Limb (tissue), 2 donors: Measurements from ENCODE around the gene TEX22.

Experiments used
- DNase-seq, 2 donors: peaks; one replicate each; pipeline ENCODE4 v3.0.0-alpha.2; 2016; ENCODE audit errors: extremely low spot score in 2 of 2

Gene TEX22

DNA sequence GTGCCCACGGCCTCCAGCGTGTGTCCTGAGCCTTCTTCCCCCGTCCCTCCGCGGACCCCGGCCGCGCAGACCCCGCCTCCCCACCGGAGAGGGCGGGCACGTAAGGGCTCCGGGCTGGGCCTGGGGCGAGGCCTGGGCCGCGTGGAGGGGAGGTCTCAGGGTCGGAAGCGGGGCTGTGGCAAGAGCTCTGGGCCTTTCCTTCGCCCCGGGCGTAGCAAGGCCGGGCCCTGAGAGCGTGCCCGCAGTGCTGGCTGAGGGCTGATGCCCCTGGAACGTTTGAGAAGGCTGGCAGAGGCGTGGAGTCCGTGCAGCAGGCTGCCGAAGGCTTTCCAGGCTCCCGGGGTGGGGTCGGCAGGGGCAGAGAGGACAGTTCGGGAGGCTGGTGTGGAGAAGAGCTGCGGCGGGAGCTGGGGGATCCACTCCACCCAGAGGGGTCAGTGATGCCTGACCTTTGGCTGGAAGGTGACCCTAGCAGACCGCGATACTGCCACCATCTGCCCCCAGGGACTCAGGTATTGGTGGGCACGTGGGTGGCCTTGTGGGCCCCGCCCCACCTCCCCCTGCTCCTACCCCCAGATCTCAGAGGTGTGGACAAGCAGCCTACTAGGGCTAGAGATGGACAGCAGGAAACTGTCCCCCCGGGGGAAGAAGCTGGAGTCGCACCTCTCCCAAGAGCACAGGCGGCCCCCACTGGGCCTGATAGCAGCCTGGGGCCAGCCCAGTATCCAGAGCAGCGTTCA, 558 bp downstream of the TEX22 start:
- DNase-seq = peak in 1 of 2 donors; percentile 43

DNA sequence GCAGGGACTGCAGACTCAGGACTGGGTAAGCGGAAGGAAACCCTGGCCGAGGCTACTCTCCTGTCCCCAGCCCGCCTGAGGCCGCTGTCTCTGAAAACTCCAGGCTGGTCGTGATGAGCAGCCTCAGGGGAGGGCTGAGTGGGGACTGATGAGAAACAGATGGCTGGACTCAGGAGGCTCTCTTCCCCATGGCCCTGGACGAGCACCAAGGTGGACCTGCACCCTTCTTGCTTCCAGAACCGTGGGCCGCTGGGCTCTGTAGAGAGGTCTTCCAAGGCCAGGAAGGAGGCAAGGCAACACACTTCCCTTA, 1.1 kb downstream of the TEX22 start:
- no peak for DNase-seq

DNA sequence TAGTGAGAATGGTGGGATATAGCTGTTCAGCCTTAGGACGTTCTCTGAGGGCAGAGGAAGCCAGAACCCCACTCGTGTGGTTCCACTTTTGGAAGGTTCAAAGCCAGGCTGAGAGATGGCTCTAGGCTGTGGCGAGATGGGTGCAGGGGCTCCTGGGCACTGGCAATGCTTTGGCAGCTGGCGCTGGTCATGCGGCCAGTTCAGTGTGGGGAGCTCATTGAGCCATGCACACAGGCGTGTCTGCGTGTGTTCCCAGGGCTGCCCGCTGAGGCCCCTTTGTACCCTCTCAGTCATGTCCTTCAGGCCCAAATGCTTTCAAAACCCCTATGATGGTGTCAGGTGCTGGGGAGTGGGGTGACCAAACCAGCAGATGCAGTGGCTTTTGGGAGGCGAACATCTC, 1.7 kb downstream of the TEX22 start:
- no peak for DNase-seq

DNA sequence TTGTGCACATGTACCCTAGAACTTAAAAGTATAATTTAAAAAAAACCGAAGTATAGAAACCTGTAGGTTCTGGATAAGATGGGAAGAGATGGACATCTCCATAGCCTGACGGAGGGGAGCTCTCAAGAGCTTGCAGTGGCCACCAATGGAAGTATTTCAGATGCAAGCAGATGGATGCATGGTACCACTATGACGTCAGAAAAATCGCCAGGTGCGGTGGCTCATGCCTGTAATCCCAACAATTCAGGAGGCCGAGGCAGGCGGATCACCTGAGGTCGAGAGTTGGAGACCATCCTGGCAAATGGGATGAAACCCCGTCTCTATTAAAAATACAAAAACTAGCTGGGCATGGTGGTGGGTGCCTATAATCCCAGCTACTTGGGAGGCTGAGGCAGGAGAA, 3.4 kb downstream of the TEX22 start:
- no peak for DNase-seq

DNA sequence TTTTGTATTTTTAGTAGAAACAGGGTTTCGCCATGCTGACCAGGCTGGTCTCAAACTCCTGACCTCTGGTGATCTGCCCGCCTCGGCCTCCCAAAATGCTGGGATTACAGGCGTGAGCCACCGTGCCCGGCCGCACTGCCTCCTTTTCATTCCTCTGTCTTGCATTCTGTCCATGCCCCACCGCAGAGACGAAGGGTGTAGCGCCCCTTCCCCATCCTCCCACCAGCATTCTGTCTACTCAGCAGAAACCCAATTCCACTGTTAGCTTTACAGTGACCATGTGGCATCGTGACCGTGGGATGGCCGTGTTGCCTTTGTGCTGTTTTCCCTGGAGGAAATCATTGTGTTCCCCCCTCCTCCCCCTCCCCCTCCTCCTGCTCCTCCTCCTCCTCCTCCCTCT, 10.3 kb downstream of the TEX22 start:
- no peak for DNase-seq

DNA sequence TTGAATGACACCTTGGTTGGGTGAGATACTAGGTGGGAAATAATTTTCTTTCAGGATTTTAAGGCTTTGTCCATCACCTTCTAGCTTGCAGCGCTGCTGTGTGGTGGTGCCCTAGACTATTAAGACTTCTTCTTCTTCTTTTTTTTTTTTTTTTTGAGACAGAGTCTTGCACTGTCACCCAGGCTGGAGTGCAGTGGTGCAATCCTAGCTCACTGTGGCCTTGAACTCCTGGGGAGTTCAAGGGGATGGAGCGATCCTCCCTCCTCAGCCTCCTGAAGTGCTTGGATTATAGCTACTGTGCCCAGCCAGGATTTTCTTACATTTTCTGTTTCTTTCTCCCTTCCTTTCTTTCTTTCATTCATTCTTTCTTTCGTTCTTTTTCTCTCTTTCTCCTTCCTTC, 11.0 kb downstream of the TEX22 start:
- no peak for DNase-seq

DNA sequence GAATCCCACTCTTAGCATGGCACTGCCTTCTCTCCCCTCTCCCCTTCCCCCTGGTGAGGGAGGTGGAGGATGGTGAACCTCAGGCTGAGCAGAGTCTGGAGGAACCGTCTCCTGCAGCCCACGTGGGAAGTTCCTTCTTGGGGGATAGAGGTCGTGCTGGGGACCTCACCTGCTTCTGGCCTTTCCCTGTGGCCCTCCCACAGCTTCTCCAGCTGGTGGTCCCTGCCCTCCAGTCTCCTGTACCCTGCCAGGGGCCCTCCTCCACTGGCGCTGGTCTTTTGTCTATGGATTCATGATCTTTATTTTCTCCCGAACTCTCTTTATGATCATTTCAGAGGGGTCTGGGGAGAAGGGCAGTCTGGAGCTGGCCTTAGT, 12.3 kb downstream of the TEX22 start:
- DNase-seq = no peak

DNA sequence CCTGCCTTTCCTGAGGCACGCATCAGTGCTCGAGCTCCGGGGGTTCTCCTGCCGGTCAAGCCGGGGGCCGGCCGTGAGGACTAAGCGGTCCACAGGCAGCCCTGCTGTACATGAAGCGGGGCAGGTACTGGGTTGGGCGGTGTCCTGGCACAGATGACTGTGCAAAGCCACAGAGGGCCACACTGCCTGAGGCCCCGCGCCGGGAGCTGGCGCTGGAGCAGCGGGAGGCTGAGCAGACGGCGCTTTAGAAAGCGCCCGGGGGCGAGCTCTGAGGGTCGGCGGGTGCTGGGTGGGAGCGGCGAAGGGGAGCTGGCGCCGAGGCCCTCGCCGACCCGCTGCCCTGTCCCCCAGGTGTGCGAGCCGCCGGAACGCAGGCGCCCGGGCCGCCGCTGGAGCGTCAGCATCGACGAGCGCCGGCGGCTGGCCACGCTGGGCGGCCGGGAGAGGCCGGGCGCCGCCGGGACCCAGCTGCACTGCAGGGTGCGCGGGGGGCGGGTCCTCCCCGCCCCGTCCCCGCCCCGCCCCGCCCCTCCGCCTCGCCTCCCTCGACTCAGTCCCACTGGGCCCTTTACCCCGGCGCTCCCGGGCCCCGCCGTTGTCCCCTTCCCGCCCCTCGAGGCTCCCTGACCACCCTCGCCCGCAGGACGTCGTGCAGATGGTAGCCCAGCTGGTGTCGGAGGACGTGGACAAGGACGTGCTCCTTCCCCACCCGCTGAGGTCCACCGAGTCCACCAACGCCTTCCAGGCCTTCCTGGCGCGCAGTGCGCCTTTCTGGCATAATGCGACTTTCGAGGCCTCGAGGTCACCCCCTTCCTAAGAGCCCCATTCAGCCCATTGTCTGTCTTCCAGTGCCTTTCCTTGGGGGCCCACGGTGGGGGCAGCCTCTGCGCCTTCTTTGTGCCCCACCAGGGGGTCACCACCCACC, 12.9 kb downstream of the TEX22 start:
- DNase-seq = peak in 1 of 2 donors; percentile 58

DNA sequence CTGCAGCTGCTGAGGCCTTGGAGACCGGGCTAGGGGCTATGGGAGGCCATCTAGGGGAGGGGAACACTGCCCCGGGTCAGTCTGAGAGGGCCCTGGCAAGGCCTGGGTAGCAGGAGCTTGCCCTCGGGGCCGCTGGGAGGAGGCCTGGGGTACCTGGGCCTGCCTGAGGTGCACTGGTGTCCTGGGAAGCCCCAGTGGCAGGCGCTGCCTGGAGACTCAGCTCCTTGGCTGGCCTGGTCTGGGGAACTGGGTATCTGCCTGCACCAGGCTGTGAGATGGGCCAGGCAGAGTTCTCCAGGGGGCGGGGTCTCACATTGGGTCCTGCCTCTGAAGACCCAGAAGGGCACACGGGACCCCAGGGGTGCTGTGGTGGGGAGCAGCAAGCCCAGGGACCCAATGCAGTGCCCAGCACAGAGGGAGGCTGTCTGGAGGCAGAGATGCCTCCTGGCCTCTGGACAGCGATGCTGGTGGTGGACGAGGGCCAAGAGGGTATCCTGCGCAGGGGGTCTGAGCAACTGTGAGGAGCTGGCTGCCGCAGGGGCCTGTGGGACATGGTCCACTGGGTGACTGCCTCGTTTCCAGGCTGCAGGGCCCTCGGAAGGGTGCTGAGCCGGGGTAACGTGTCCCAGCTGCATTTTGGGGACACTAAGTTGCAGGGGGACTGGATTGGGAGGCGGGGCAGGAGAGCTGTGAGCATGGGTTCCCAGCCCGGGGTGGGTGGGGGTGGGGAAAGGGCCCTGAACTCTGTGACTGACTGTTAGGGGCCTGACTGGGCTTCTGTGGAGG, 13.8 kb downstream of the TEX22 start:
- peak in 1 of 2 donors; percentile 36 for DNase-seq

DNA sequence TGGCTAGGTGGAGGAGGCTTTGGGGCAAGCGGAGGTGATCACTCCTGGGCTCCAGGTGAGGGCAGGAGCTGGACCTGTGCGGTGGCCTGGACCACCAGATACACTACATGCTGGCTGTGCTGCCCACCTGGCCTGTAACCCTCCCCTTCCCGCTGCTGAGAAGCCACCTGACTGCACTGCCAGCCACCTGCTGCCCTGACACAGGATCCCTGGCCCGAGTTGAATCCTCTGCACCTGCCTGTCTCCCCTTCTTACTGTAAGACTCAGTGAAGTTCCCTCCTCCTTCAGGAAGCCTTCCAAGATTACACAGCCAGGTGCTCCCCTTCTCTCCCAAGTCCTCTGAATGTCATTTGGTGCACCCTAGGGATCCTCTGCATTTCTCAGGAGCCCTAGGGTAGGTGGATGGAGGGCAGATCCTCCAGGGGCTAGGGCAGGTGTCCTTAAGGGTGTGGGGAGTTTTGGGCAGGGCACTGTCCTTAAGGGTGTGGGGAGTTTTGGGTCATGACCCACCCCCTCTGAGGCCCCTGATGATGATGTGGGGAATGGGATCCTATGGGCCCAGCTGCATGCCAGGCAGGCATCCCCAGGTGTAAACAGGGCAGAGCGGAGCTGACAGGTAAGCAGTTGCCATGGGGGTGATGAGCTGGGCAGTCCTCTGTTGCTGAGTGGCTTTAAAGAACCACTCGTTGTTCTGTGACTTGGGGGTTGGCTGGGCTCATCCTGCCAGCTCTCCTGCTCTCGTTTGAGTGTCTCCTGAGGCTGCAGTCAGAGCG, 14.6 kb downstream of the TEX22 start:
- DNase-seq = no peak

DNA sequence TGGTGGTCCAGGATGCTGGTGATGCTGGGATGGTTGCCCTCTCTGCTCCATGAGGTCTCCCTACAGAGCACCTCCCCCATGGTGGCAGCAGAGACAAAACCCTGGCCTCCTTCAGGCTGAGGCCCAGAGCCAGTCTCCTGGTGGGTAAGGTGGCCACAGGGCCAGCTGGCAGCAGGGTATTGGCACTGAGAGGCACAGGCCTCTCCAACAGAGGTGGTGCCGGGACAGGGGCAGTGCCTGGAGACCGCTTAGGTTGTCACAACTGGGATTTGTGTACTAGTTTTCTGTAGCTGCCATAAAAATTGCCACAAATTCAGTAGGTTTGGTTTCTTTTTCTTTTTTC, 15.2 kb downstream of the TEX22 start:
- no peak for DNase-seq

DNA sequence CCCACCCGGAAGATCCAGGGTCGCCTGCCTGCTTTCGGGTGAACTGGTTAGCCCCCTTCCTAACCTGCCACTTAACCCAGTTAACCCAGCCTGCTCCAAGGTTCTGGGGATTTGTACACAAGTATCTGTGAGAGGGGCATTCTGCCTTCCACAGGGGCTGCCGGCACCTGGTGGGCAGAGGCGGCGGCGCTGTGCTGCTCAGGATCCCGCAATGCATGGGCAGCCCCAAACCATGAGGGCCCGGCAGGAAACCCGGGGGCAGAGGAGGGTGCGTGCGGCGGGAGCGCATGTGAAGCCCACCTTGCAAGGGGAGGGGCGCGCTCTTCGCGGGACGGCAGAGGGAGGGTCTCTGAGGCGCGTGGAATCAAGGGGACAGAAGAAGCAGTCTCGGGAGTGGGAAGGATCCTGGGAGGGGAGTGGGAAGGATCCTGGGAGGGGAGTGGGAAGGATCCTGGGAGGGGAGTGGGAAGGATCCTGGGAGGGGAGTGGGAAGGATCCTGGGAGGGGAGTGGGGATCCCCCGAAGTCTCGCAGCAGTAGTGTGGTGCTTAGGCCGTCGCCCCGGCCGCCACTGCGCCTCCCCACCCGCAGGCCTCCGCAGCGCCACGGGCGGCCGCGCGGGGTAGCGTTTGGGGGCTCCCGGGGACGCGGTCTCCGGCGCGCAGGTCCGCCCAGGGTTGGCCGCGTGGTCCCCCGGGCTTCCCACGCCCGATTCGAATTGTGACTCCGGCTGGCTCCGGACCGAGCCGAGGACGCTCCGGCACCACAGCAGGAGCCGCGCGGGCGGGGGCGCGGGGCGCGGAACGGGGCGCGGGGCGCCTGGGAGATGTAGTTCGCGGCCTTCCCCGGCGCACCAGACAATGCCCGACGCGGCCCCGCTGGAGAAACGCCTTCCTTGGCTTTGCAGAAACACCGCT, 16.4 kb downstream of the TEX22 start:
- peak; percentile 69 to 88 for DNase-seq

DNA sequence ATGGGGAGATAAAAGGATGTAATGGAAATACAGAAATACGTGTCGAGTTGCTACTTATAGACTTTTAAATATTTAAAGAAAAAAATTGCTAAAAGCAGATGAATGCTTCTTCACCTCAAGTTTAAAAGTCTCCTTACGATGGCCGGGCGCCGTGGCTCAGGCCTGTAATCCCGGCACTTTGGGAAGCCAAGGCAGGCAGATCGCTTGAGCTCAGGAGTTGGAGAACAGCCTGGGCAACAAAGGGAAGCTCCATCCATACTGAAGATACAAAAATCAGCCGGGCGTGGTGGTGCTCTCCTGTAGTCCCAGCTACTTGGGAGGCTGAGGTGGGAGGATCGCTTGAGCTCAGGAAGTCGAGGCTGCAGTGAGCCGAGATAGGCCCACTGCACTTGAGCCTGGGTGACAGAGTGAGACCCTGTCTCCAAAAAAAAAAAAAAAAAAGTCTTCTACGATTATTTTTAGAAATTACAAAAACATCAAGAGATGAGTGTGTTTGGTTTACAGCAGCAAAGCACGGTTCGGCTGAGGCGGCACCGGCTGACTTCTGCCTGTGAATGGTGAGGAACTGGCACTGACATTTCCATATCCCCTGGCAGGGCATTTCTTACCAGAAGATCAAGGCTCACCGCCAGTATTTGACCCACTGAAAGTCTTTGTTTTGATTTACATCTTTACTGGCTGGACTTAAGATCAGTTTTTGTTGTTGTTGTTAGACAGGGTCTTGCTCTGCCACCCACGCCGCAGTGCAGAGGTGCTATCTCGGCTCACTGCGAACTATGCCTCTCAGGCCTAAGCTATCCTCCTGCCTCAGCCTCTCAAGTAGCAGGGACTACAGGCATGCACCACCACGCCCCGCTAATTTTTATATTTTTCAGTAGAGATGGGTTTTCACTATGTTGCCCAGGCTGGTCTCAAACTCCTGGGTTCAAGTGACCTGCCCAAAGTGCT, 17.4 kb downstream of the TEX22 start:
- peak in 1 of 2 donors; percentile 29 for DNase-seq

DNA sequence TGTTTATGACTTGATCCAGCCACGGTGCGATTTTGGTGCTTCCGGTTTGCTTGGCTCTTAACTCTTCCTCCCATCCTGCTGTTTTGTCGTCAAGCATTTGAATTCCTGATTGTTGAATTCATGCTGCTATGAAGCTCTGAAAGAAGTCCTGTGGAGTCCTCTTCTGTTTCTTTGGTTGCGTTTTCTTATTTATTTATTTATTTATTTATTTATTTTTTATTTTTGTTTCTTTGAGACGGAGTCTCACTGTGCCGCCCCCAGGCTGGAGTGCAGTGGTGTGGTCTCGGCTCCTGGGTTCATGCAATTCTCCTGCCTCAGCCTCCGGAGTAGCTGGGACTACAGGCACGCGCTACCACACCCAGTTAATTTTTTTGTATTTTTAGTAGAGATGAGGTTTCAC, 18.3 kb downstream of the TEX22 start:
- no peak for DNase-seq

DNA sequence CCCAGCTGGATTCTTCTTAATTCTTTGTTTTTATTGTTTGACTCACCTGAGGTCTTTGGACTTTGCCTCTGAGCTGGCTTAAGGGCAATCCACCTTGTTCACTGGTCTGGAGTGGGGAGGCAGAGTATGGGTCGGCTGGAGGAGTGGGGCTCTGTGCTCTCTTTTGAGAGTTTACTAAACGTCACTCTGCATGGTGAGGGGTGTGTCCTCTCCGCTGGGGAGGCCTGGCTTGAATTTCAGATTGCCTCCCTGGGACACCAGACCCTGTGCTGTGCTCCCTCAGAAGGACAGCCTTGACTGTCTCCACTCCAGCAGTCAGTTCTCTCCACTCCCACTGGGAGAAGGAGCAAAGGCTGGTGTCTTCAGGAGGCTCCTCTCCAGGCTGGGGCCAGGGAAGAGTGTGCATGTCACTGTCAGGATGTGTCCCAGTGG, 19.4 kb downstream of the TEX22 start:
- DNase-seq = no peak

DNA sequence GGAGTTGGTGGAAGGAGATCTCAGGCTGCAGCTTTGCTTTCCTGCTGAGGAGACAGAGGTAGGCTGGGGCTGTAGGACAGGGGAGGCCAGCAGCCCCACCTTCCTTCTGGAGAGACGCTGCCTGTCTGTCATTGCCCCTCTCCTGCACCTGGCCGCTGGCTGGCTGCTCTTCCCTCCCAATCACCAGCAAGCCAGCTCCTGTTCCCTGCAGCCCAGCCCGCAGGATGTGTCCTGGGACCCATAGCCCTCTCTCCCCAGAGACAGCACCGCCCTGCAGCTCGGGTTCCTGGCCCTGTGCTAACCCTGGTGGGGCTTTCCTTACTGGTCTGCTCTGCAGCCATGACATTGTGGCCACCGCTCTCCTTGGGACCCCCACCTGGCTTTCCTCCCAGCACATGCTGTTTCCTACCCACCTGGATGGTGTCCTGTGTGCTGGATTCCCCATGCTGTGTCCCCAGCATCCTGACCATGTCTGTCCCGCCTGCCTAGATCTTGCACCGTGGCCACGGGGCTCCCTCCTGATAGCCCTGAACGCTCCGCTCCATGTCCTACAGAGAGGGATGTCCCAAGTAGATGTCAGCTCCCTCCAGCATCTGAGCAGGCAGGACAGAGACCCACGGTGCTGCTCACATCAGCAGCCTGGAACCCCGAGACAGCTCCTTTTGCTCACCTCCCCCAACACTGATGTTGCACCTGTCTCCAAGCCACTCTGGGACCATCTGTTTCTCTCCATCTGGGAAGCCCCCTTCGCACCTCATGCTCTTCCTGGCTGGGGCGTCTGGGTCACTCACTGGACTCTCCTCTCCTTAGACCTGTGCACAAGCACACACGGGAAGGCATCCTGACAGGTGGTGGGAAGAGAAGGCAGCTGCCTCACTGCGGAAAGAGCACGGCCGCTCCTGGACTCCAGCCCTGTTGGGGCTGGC, 20.2 kb downstream of the TEX22 start:
- no peak for DNase-seq

DNA sequence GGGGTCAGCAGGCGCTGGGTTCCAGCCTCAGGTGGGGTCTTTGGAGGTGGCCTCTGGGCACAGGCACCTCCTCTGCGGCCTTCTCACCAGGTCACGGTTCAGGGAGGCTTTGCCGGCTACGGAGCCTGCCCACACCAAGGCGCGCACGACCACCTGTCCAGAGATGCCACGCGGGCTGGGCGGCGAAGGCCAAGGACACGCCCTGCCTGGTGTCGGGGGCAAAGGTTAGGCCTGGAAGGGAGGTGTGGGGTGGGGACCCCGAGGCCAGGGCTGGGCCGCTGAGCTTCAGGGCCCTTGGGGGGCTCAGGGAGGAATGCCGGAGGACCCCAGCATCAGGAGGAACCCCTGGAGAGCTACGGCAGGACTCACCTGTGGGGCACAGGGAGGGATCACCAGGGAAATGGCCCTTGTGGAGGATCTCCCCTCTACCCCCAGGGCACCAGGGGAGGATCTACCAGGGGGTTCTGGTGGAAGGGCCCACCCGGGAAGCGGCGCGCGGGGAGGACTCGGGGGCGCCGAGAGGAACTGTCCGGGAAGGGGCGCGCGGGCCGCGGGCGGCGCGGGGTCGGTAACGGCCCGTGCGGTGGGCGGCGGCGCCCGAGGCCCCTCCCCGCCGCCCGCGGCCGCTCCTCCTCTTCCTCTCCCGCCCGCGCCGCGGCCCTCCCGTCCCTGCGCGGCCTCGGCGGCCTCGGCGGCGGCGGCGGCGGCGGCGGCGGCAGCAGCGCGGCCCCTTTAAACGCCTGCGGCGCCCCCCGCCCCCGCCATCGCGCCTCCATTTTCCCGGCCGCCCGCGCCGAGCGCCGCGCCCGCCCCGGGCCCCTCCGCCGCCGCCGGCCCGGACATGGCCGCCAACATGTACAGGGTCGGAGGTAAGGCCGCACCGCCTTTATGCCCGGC, 21.1 kb downstream of the TEX22 start, which contains the start of gene MTA1:
Gene MTA1 (plus strand): TSS at position 633 of the 897 bp plus-strand sequence. CDS start 209 bp downstream, at position 842.
- DNase-seq = no peak
